ENCODE measurements around the gene GAL3ST1. TPM values are rescaled to one million over a fixed set of nuclear protein-coding genes. Genes with fewer than 3 reads are reported as not detected.
"Not testable (repeated sequence)": the region's sequence is repeated elsewhere in the genome, so short reads cannot be mapped to it uniquely, and the experiment has no call there.

The GAL3ST1 gene
- total RNA-seq, 2 experiments from 2014 or later, result not detected

- Histone ChIP-seq H2AFZ (ENCODE audit: low read length) (no peak overlapping the region), H3K4me3 (ENCODE audit: low read depth, low read length, poor library complexity, severe bottlenecking) (no peak overlapping the region), H3K79me2 (ENCODE audit: insufficient read depth, low read depth, low read length) (no peaks in the 10 kb centered on the region), H3K4me1 (ENCODE audit: insufficient read depth, low read length, poor library complexity, severe bottlenecking) (no peaks in the 10 kb centered on the region), H3K9me2 (ENCODE audit: insufficient read depth, low read length) (no peaks in the 10 kb centered on the region), H3K36me3 (ENCODE audit: insufficient read depth, low read length) (no peaks in the 10 kb centered on the region), H4K20me1 (ENCODE audit: insufficient read depth, low read length) (no peaks in the 10 kb centered on the region), H3K4me2 (ENCODE audit: low read length) (no peak overlapping the region), H3K27ac (ENCODE audit: low read depth, low read length, poor library complexity, severe bottlenecking) (no peak overlapping the region), H3K9me3 (ENCODE audit: low read length) (no peaks in the 10 kb centered on the region)
- TF ChIP-seq EZH2phosphoT487 (IDR thresholded peaks at IDR 0.05; ENCODE audit: borderline replicate concordance, low read depth, low read length) (no peak), CTCF (conservative IDR thresholded peaks at IDR 0.05; ENCODE audit: low read length) (no peak)
- intact Hi-C loops (cut with micrococcal nuclease; ENCODE audit: unreplicated experiment), result no loop called here
- CTCF ChIA-PET (ENCODE audit: unreplicated experiment), result no interaction called here
- DNase-seq (ENCODE audit: low spot score), result no peak
- POLR2A ChIA-PET, result no interaction called here
- BruUV-seq (replicated peaks), result no TSS peak
These were observed 21.7 kb downstream of the GAL3ST1 start for GRCh38 chr22:30552719-30553118.

- intact Hi-C loops (cut with micrococcal nuclease; ENCODE audit: unreplicated experiment); H3K4me3 ChIP-seq (ENCODE audit: low read depth, low read length, poor library complexity, severe bottlenecking); H3K9me3 ChIP-seq (ENCODE audit: low read length); H3K4me2 ChIP-seq (ENCODE audit: low read length); H2AFZ ChIP-seq (ENCODE audit: low read length); H3K9me2 ChIP-seq (ENCODE audit: insufficient read depth, low read length); DNase-seq (ENCODE audit: low spot score); H3K27ac ChIP-seq (ENCODE audit: low read depth, low read length, poor library complexity, severe bottlenecking); POLR2A ChIA-PET; H4K20me1 ChIP-seq (ENCODE audit: insufficient read depth, low read length); H3K79me2 ChIP-seq (ENCODE audit: insufficient read depth, low read depth, low read length); H3K4me1 ChIP-seq (ENCODE audit: insufficient read depth, low read length, poor library complexity, severe bottlenecking); BruUV-seq (replicated peaks); H3K36me3 ChIP-seq (ENCODE audit: insufficient read depth, low read length); CTCF ChIA-PET (ENCODE audit: unreplicated experiment): not testable (repeated sequence)
These were observed 22.7 kb downstream of the GAL3ST1 start for GRCh38 chr22:30551813-30552212.

- no peaks in the 10 kb centered on the region for H3K79me2 ChIP-seq (ENCODE audit: insufficient read depth, low read depth, low read length)
- no peaks in the 10 kb centered on the region for H4K20me1 ChIP-seq (ENCODE audit: insufficient read depth, low read length)
- H3K4me2 ChIP-seq (ENCODE audit: low read length), result no peak overlapping the region
- TF ChIP-seq CTCF (conservative IDR thresholded peaks at IDR 0.05; ENCODE audit: low read length) (no peak), EZH2phosphoT487 (IDR thresholded peaks at IDR 0.05; ENCODE audit: borderline replicate concordance, low read depth, low read length) (no peak)
- intact Hi-C loops (cut with micrococcal nuclease; ENCODE audit: unreplicated experiment), result no loop called here
- no peak for DNase-seq (ENCODE audit: low spot score)
- H3K27ac ChIP-seq (ENCODE audit: low read depth, low read length, poor library complexity, severe bottlenecking), result no peak overlapping the region
- ChIA-PET CTCF (ENCODE audit: unreplicated experiment) (no interaction called here), POLR2A (interaction anchor here (0.6 kb wide), 1 partner anchor 1162 kb away, joined by 3 read pairs; no protein-coding TSS in a partner anchor)
- H3K4me3 ChIP-seq (ENCODE audit: low read depth, low read length, poor library complexity, severe bottlenecking), result no peak overlapping the region
- BruUV-seq (replicated peaks), result no TSS peak
- no peak overlapping the region for H2AFZ ChIP-seq (ENCODE audit: low read length)
- no peaks in the 10 kb centered on the region for H3K9me3 ChIP-seq (ENCODE audit: low read length)
- H3K9me2 ChIP-seq (ENCODE audit: insufficient read depth, low read length), result no peaks in the 10 kb centered on the region
- no peaks in the 10 kb centered on the region for H3K36me3 ChIP-seq (ENCODE audit: insufficient read depth, low read length)
- no peaks in the 10 kb centered on the region for H3K4me1 ChIP-seq (ENCODE audit: insufficient read depth, low read length, poor library complexity, severe bottlenecking)
These were observed 27.3 kb downstream of the GAL3ST1 start for GRCh38 chr22:30547188-30547587.
